Stimulated activated CD8-positive, alpha-beta memory T cell treated with anti-CD3 and anti-CD28 coated beads, Interleukin-2, amount 100 ng/mL, for 1 hour (primary cell): ENCODE measurements around the gene TPRG1L.

Experiments used
- DNase-seq, 2 donors: peaks; one replicate each; pipeline ENCODE4 v3.0.0-alpha.2; 2020; ENCODE audit warnings: low read depth in 2 of 2

TPRG1L gene

GRCh38 chr1:3645247-3645646 lies 20.4 kb downstream of the TPRG1L start:
- no peak for DNase-seq

DNA sequence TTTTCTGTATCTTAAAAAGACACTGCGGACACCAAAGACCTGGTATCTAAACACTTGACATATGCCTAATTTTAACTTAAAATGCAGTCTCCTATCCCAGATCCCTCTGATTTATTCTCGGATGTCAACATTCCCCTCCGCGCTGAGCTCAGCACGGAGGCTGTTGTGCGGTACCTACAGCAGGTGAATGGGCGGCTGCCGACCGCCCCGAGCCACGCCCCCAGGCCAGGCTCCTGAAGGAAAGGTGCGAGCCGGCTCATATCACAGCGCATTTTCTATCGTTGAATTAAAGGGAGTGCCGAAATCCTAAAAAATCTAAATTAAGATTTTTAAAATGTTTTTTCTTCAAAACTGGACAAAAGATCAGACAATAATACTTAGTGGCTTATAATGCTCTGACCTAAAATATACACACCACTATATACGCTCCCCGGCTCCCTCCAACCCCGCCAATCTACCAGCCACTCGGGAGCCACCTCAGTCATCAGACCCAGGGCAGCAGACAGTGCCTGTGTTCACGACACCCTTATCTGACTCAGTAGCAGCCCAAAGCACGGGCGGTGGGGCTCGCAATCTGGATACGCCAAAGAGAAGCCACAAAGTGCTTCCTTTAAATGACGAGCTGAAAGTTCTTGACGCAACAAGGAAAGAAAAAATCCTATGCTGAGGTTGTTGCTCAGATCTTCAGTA lies 21.0 kb downstream of the TPRG1L start:
- DNase-seq: no peak

DNA sequence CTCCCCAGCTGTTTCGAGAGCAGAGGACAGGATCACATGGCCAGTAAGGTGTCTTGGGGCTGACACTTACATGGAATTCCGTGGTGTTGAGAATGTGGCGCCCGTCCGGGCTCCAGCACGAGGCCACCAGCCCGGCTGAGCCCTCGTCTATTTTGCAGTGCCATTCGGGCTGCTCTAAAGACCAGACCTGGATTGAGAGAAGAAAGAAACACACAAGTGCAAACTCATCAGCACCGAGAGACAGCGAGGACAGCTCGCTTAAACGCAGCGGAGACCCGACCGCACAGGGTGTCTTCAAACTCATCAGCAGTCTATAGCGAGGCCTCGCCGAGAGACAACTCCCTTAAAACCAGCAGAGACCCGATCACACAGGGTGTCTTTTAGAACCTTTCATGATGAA lies 21.8 kb downstream of the TPRG1L start:
- DNase-seq: no peak

GRCh38 chr1:3649342-3650247 lies 24.8 kb downstream of the TPRG1L start, which contains the start of gene WRAP73:
WRAP73 (minus strand) TSS chr1:3650103; CDS start chr1:3649999, 104 bp downstream.
- peak; percentile 71 to 79 for DNase-seq

- DNase-seq: no peak
These were observed 25.6 kb downstream of the TPRG1L start for GRCh38 chr1:3650248-3651025.

DNA sequence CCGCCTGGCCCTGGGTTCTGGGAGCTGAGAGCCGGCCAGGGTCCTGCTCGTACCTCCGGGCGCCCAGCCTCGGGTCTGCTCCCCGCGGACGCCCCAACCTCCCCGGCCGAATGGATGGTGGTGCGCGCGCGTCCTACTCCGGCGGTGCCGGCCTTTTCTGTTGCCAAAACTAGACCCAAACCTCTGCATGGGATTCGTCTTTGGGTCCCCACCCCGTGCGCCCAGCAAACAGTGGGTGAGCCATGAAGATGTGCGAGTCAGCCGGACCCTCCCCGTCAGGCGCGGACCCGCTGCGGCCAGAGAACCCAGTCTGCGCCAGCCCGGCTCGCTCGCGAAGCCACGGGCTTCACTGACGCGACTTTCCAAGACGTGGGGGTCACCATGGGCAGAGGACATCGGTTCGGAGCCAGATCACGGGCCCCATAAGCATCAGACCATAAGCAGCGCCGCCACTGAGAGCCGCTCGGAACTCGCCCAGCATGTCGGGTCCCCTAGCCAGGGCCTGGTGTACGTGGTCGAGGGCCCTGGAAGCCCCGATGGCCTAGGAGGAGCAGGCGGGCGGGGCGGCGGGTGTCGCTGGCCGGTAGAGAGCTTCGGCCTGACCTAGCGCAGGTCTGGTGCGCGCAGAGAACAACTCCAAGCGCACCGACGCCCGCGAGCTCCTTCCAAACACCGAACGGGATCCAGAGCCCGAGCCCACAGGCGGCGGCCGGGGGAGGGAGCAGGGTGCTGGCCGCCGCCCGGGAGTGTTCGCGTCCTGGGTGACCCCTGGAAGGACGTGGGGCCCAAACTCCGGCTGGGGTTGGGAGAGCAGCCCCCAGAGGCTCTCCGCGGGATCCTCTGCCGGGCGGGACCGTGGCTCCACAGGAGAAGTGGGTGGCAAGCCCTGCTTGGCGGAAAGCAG lies 26.5 kb downstream of the TPRG1L start:
- DNase-seq: no peak

GRCh38 chr1:3651930-3652547 lies 27.2 kb downstream of the TPRG1L start, which contains the start of gene TP73:
TP73 (plus strand) TSS chr1:3652516; CDS start chr1:3682366, 29,850 bp downstream.
- DNase-seq: no peak

GRCh38 chr1:3652548-3653285 lies 27.9 kb downstream of the TPRG1L start:
- no peak for DNase-seq

DNA sequence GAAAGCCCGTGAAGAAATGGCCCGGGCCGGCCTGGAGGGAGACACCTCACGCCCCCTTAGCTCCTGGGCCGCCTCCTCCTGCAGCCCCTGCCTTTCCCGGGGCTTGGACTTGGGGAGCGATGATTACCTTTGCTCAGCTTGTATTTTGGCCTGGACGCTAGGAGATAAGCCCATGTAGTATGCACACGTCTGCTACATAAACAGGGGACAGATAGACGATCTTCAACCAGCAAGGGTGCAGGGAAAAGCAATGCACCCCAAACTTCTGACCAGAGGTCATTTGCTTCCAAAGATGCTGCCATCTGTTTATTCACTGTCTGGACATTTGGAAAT lies 28.4 kb downstream of the TPRG1L start:
- DNase-seq: no peak

DNA sequence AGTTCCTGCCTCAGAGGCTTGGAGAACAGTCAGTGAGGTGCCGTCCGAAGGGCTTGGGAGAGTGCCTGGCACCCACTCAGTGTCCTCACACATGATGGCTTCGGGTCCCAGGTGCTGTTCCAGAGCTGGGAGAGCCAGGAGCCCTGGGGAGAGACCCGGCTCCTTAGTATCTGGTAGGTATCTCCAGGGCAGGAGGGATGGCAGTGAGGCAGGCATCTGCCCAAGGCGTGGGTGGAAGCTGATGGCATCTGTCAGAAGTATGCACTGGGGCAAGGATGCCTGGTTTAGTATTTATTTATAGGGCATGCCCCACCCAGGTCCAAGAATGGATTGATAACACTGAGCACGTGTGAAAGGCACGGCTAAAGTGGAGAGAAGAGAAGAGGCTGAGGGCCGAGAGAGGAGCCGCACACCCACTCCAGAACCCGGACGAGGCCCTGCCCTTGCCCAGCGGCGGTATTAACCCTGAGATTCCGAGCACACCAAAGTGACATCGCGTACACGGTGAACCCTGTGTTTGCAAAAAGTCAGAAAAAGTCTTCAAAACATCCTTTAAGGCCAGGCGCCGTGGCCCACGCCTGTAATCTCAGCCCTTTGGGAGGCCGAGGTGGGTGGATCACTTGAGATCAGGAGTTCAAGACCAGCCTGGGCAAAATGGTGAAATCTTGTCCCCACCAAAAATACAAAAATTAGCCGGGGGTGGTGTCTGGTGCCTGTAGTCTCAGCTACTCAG lies 29.9 kb downstream of the TPRG1L start:
- no peak for DNase-seq

GRCh38 chr1:3656450-3657095 lies 31.8 kb downstream of the TPRG1L start:
- no peak for DNase-seq

DNA sequence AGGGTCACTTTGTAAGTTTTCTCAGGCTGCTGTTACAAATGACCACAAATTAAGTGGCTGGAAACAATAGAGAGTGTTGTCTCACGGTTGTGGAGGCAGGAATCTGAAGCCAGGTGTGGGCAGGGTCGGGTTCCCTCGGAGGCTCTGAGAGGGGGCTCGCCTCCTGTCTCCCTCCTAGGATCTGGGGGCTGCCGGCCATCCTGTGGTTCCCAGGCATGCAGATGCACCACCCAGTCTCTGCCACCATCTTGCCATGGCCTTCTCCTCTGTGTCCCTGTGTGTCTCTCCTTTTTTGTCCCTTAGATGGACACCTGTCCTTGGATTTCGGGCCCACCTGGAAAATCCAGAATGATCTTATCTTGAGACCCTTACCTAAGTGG lies 32.3 kb downstream of the TPRG1L start:
- DNase-seq: no peak

DNA sequence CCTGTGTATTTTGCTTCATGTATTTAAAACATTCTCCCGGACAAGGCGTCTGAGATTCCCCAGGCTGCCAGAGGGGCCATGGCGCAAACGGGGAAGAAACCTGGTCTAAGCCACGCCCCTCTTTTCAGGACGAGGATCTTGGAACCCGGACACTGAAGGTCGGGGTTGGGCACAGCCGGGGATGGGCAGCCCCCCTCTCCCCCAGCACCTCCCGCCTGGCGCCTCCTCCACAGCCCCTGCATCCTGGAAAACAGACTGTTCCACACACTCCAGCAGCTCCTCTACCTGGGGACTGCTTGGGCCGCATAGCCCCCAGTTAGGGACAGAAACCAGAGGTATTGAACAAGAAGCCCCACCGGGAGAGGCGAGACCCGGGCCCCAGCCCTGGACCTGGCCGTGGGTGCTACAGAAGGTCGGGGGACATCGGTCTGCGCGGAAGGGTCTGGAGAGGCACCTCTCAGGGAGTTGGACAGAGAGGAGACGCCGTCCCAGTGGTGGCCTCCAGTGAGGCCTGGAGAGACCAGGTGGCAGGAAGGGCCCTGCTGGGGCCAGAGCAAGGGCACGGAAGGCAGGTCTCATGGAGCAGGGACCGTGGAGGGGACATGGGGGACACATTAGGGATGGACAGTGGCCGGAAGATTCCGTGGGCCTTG lies 32.9 kb downstream of the TPRG1L start:
- no peak for DNase-seq

DNA sequence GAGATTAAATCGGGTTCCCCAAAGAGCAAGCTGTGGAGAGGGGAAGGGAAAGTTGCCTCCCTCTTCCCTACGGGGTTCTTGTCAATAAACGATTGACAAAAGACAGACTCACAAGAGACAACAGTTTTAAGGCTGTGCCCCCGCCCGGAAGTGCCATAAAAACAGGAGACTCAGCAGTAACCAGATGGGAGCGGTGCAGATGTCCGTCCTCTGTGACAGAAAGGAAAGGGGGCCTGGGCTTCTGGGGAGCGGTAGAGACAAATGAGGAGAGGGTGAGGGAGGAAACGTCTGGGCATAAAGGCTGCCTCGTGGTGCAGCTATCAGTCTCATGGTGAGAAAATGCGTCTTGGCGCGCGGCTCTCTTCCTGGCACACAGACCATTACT lies 33.4 kb downstream of the TPRG1L start:
- no peak for DNase-seq

- DNase-seq: no peak
These were observed 34.3 kb downstream of the TPRG1L start for GRCh38 chr1:3659093-3659492.

- no peak for DNase-seq
These were observed 35.9 kb downstream of the TPRG1L start for GRCh38 chr1:3660704-3661103.

GRCh38 chr1:3661631-3662030 lies 36.8 kb downstream of the TPRG1L start:
- DNase-seq: no peak

- DNase-seq: no peak
These were observed 37.4 kb downstream of the TPRG1L start for GRCh38 chr1:3662080-3662671.
